Neural cell (in vitro differentiated cells): ENCODE data around the gene ASB6.

Experiments used
- CTCF ChIP-seq: fragments of 450-650 bp; IDR thresholded peaks from 2 replicates; pipeline ENCODE4 v1.5.1; 2014; ENCODE audit warnings: antibody characterized with exemption, mild to moderate bottlenecking, moderate library complexity; ENCODE audit not compliant: poor library complexity, severe bottlenecking
- EP300 ChIP-seq: fragments of 450-650 bp; conservative IDR thresholded peaks from 2 replicates; pipeline ENCODE4 v1.6.1; 2014; ENCODE audit warnings: antibody characterized with exemption, mild to moderate bottlenecking, moderate library complexity; ENCODE audit not compliant: poor library complexity, severe bottlenecking
- EZH2 ChIP-seq: fragments of 200-600, 300-800 bp; shearing (Covaris generic), sonication (generic); IDR thresholded peaks from 2 replicates; pipeline ENCODE4 v1.6.1; 2014; ENCODE audit warnings: antibody characterized with exemption, low read length, borderline replicate concordance, mild to moderate bottlenecking; ENCODE audit not compliant: insufficient read depth, poor library complexity, severe bottlenecking

- no peak for TF ChIP-seq CTCF
- TF ChIP-seq EZH2 = no peak
- TF ChIP-seq EP300 = no peak
Measured at GRCh38 chr9:129644902-129645301, 3.0 kb upstream of the ASB6 start.
